NCI-H524 treated with DMSO at 0.1 percent for 48 hours (cell line): Measurements from ENCODE around the gene AASS.

ENCODE experiments used
- DNase-seq: peaks from one replicate; lab custom pipeline; 2025; lab: John Stamatoyannopoulos, UW

AASS gene

DNA sequence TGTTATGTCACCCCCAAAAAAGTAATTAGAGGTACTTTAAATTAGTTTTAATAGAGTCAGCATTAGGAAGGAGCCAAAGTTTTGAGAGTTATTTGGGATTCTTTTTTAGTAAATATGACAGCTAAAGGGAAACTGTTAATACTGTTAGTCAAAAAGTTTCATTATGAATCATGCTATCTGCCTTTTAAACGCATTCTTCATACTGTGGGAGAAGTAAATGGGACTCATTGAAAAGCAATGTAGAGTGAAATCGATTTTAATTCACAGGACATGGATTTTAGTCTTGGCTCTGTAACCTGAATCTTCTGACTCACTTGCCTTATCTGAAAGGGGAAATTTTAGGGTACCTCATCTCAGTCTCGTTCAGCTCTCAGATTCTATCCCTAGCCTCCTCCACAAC lies 105.1 kb downstream of the AASS start:
- no peak for DNase-seq

DNA sequence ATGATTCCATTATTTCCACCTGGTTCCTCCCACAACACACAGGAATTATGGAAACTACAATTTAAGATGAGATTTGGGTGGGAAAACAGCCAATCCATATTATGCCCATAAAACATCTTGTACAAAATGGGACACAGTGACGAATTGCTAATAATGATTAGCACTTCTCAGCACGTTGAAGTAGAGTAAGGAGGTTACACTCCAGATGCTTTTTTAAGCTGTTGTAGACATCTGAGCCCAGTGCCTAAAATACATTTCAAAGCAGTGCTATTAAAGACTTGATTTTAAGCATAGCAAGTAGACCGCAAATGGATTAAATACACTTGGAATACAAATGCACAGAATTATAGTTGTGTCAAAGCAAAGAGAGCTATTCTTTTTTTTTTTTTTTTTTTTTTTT lies 105.9 kb downstream of the AASS start:
- DNase-seq: no peak

DNA sequence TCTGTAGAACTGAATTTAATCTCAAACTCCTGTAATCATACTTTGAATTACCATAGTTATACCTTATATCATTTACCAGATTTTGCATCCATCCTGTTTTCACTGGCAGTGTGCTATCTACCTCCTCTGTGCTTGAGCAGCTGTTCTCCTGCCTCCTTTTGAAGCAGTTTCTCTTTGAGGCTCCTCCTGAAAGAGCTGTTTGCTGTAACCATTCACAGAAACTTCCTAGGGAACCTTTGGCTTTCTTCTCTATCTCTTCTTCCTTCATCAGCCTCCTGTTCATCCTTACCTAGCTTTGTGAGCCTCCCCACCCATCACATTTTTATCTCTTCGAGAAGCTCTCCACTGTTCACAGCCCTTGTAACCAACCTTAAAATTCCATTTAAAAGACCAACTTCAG lies 108.2 kb downstream of the AASS start:
- DNase-seq: no peak

DNA sequence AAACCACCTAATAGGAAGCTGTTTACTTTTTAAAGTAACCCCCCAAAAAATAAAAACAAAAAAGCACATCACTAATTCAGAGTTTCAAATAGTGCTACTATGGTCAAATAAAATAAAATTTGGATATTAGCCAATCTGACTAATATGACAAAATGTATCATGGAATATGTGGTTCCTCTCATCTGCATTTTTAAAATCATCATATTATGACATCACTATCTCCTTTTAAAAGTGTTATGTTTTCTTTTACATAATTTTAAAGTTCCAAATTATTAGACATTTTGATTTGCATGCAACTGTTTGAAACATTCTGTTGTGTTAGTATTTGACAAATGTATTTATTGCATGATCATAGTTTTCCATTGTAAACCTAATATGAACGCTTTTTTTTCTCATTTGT lies 110.4 kb downstream of the AASS start:
- no peak for DNase-seq

DNA sequence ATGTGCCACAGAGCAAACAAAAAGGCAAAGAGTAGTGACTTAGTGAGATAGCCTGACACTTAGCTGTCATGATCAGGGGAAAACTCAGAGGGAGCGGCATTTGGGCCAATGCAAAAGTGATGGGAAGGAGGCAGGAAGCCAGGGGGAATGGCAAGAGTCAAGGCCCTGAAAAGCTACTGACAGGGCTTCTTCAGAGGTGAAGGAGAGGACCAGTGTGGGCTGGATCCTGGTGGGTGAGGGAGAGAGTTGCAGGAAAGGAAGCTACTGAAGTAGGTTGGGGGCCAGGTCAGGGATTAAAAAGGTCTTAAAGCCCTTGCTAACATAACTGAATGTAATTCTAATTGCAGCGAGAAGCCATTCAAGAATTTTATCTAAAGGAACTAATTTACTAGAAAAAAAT lies 117.0 kb downstream of the AASS start:
- DNase-seq: no peak
